CD4-positive, alpha-beta T cell treated with Interleukin-4 for 4 hours (primary cell): ENCODE results near the gene RARB.

Experiments
- DNase-seq: peaks from one replicate; pipeline ENCODE4 v3.0.0-alpha.2; 2020

RARB gene

GRCh38 chr3:25423780-25424588 lies 4.1 kb upstream of the RARB start:
- no peak for DNase-seq

- DNase-seq: no peak
Measured at GRCh38 chr3:25424614-25425013, 3.4 kb upstream of the RARB start.

- DNase-seq: no peak
Measured at GRCh38 chr3:25426408-25426807, 1.7 kb upstream of the RARB start.

- DNase-seq: no peak
Measured at GRCh38 chr3:25427155-25427554, 908 bp upstream of the RARB start.

- no peak for DNase-seq
Measured at GRCh38 chr3:25427563-25427941, 511 bp upstream of the RARB start.

- no peak for DNase-seq
Measured at GRCh38 chr3:25428789-25429335, 799 bp downstream of the RARB start.

- no peak for DNase-seq
Measured at GRCh38 chr3:25429361-25430286, 1.6 kb downstream of the RARB start.

- no peak for DNase-seq
Measured at GRCh38 chr3:25430287-25430934, 2.3 kb downstream of the RARB start.

GRCh38 chr3:25430935-25431770 lies 3.1 kb downstream of the RARB start:
- no peak for DNase-seq

- no peak for DNase-seq
Measured at GRCh38 chr3:25432176-25432720, 4.2 kb downstream of the RARB start.

- DNase-seq: no peak
Measured at GRCh38 chr3:25433106-25433505, 5.0 kb downstream of the RARB start.

- DNase-seq: no peak
Measured at GRCh38 chr3:25433868-25434267, 5.8 kb downstream of the RARB start.

- no peak for DNase-seq
Measured at GRCh38 chr3:25437953-25438352, 9.9 kb downstream of the RARB start.

- no peak for DNase-seq
Measured at GRCh38 chr3:25438791-25439555, 10.9 kb downstream of the RARB start.

GRCh38 chr3:25441234-25441856 lies 13.3 kb downstream of the RARB start:
- DNase-seq: no peak

GRCh38 chr3:25442486-25442885 lies 14.4 kb downstream of the RARB start:
- no peak for DNase-seq

- DNase-seq: no peak
Measured at GRCh38 chr3:25444273-25444672, 16.2 kb downstream of the RARB start.

- DNase-seq: no peak
Measured at GRCh38 chr3:25445731-25446130, 17.7 kb downstream of the RARB start.

- DNase-seq: no peak
Measured at GRCh38 chr3:25447285-25447684, 19.2 kb downstream of the RARB start.

- DNase-seq: no peak
Measured at GRCh38 chr3:25447925-25448324, 19.9 kb downstream of the RARB start.
